A549 (cell line): ENCODE data around the gene CCDC70. TPM values are rescaled to one million over a fixed set of nuclear protein-coding genes. Genes with fewer than 3 reads are reported as not detected.

Experiments
- ATAC-seq, 2 experiments: fragments of 200-7000 bp in 1 of 2; fragments of >200 bp in 1 of 2; cut with Nextera tagmentation in 1 of 2; cut with Tn5 transposase in 1 of 2; 3 replicates each; pipeline versions ENCODE4 v1.8.0 to v1.9.1; 2018 to 2020; ENCODE audit warnings: mild to moderate bottlenecking in 1 of 2, moderate library complexity in 1 of 2
- CTCF ChIA-PET: fragments of 300-600 bp; sonication (Branson Sonifier 250); formaldehyde crosslinking; extraction: SDS; loops from one replicate; lab custom pipeline; 2021; ENCODE audit warnings: antibody characterized with exemption, inconsistent platforms; lab: Yijun Ruan, JAX
- POLR2A ChIA-PET: fragments of 350-600 bp; formaldehyde crosslinking; extraction: SDS; loops from one replicate; lab custom pipeline; 2021; ENCODE audit warnings: antibody characterized with exemption, inconsistent platforms; lab: Yijun Ruan, JAX
- DNase-seq, 2 experiments: peaks; one replicate each; pipeline versions ENCODE4 v3.0.0 to v3.0.0-alpha.2; 2011 to 2016; ENCODE audit warnings: low read depth in 1 of 2, low spot score in 1 of 2
- FAIRE-seq: peaks from 2 replicates; lab custom pipeline; 2011; peaks lifted over from hg19 to GRCh38; lab: Jason Lieb, UNC
- H3K27ac ChIP-seq, 2 experiments: fragments of >200 bp; sonication (Bioruptor Twin); formaldehyde crosslinking; 3 replicates each; pipeline ENCODE4 v1.5.1; 2016 to 2017
- H3K4me1 ChIP-seq: fragments of >200 bp; sonication (Bioruptor Twin); formaldehyde crosslinking; 3 replicates; pipeline ENCODE4 v1.6.1; 2016
- H3K4me2 ChIP-seq: fragments of >200 bp; sonication (Bioruptor Twin); formaldehyde crosslinking; 3 replicates; pipeline ENCODE4 v1.6.1; 2016
- H3K4me3 ChIP-seq: fragments of >200 bp; sonication (Bioruptor Twin); formaldehyde crosslinking; 3 replicates; pipeline ENCODE4 v1.5.1; 2016
- H3K9me3 ChIP-seq: fragments of >200 bp; sonication (Bioruptor Twin); formaldehyde crosslinking; 3 replicates; pipeline ENCODE4 v1.6.1; 2016
- BCL3 ChIP-seq: fragments of >200 bp; sonication (Bioruptor Twin); formaldehyde crosslinking; IDR thresholded peaks from 3 replicates; pipeline ENCODE4 v1.6.1; 2016
- BHLHE40 ChIP-seq: IDR thresholded peaks from 2 replicates; pipeline ENCODE4 v1.6.1; 2012; ENCODE audit warnings: low read depth, low read length, inconsistent platforms
- CBX8 ChIP-seq: fragments of 200-600 bp; sonication (generic); IDR thresholded peaks from 2 replicates; pipeline ENCODE4 v1.6.1; 2016
- CHD2 ChIP-seq: fragments of 150-350 bp; IDR thresholded peaks from 2 replicates; pipeline ENCODE4 v1.6.1; 2014; ENCODE audit warnings: low read length; ENCODE audit not compliant: partially characterized antibody
- CTCF ChIP-seq: fragments of >200 bp; sonication (Bioruptor Twin); formaldehyde crosslinking; IDR thresholded peaks from 3 replicates; pipeline ENCODE4 v1.5.1; 2016
- EHMT2 ChIP-seq: fragments of 200-600 bp; sonication (generic); IDR thresholded peaks from 2 replicates; pipeline ENCODE4 v1.6.1; 2016; ENCODE audit warnings: antibody characterized with exemption, low read depth, mild to moderate bottlenecking, moderate library complexity
- EP300 ChIP-seq, 2 experiments: fragments of >200 bp; sonication (Bioruptor Twin); formaldehyde crosslinking; IDR thresholded peaks; 2 replicates in 1 of 2; 3 replicates in 1 of 2; pipeline ENCODE4 v1.6.1; 2016 to 2017
- HDAC2 ChIP-seq: fragments of 200-600 bp; sonication (generic); IDR thresholded peaks from 2 replicates; pipeline ENCODE4 v1.6.1; 2016
- HES2 ChIP-seq: fragments of >200 bp; sonication (Bioruptor Twin); formaldehyde crosslinking; IDR thresholded peaks from 2 replicates; pipeline ENCODE4 v1.6.1; 2016
- HEYL ChIP-seq: fragments of 250-450 bp; sonication (Bioruptor Pico); IDR thresholded peaks from 2 replicates; pipeline ENCODE4 v1.8.0; 2021; ENCODE audit warnings: mild to moderate bottlenecking, moderate library complexity
- HOXB13 ChIP-seq: fragments of 250-450 bp; sonication (Bioruptor Pico); IDR thresholded peaks from 2 replicates; pipeline ENCODE4 v1.5.0; 2020; ENCODE audit warnings: low read depth, mild to moderate bottlenecking, moderate library complexity
- JUNB ChIP-seq: fragments of >200 bp; sonication (Bioruptor Twin); formaldehyde crosslinking; IDR thresholded peaks from 2 replicates; pipeline ENCODE4 v1.6.1; 2016
- MAZ ChIP-seq: fragments of 150-350 bp; IDR thresholded peaks from 2 replicates; pipeline ENCODE4 v1.6.1; 2014; ENCODE audit warnings: antibody characterized with exemption, low read depth, low read length, borderline replicate concordance
- NFE2L2 ChIP-seq: fragments of 150-350 bp; conservative IDR thresholded peaks from 2 replicates; pipeline ENCODE4 v1.6.1; 2014; ENCODE audit warnings: low read length
- NR3C1 ChIP-seq: fragments of >200 bp; sonication (Bioruptor Twin); formaldehyde crosslinking; IDR thresholded peaks from 3 replicates; pipeline ENCODE4 v1.6.1; 2017
- PHF8 ChIP-seq: fragments of 200-600 bp; sonication (generic); IDR thresholded peaks from 2 replicates; pipeline ENCODE4 v1.6.1; 2016; ENCODE audit warnings: low read depth, mild to moderate bottlenecking, antibody characterized with exemption, moderate library complexity, borderline replicate concordance
- POLR2A ChIP-seq: IDR thresholded peaks from 2 replicates; pipeline ENCODE4 v1.6.1; 2012; ENCODE audit warnings: mild to moderate bottlenecking, low read length
- POLR2AphosphoS2 ChIP-seq: conservative IDR thresholded peaks from 2 replicates; pipeline ENCODE4 v1.6.1; 2012; ENCODE audit warnings: low read length, improper control_type of control experiment, inconsistent platforms
- RARB ChIP-seq: fragments of 250-450 bp; sonication (Bioruptor Pico); IDR thresholded peaks from 2 replicates; pipeline ENCODE4 v1.8.0; 2021; ENCODE audit warnings: mild to moderate bottlenecking, moderate library complexity
- REST ChIP-seq: fragments of 200-600 bp; sonication (generic); IDR thresholded peaks from 2 replicates; pipeline ENCODE4 v1.6.1; 2016; ENCODE audit warnings: antibody characterized with exemption, mild to moderate bottlenecking, moderate library complexity
- RNF2 ChIP-seq: fragments of 200-600 bp; sonication (generic); IDR thresholded peaks from 2 replicates; pipeline ENCODE4 v1.6.1; 2016; ENCODE audit warnings: low read depth, mild to moderate bottlenecking, antibody characterized with exemption, moderate library complexity, borderline replicate concordance
- SMC3 ChIP-seq: fragments of >200 bp; sonication (Bioruptor Twin); formaldehyde crosslinking; IDR thresholded peaks from 3 replicates; pipeline ENCODE4 v1.6.1; 2018; ENCODE audit warnings: inconsistent platforms
- SREBF2 ChIP-seq: fragments of 450-650 bp; IDR thresholded peaks from 2 replicates; pipeline ENCODE4 v1.6.1; 2014; ENCODE audit warnings: mild to moderate bottlenecking, moderate library complexity
- TFCP2L1 ChIP-seq: fragments of 250-450 bp; sonication (Bioruptor Pico); IDR thresholded peaks from 2 replicates; pipeline ENCODE4 v1.5.0; 2021; ENCODE audit warnings: mild to moderate bottlenecking
- USF2 ChIP-seq: fragments of 450-650 bp; IDR thresholded peaks from 2 replicates; pipeline ENCODE4 v1.6.1; 2014; ENCODE audit warnings: antibody characterized with exemption
- ZC3H11A ChIP-seq: fragments of 450-650 bp; IDR thresholded peaks from 2 replicates; pipeline ENCODE4 v1.6.1; 2014; ENCODE audit warnings: antibody characterized with exemption, mild to moderate bottlenecking
- ZNF302 ChIP-seq: fragments of 250-450 bp; sonication (Bioruptor Pico); IDR thresholded peaks from 2 replicates; pipeline ENCODE4 v1.9.0; 2021; ENCODE audit warnings: inconsistent platforms, mild to moderate bottlenecking, moderate library complexity
- WGBS: methylation state at CpG from one replicate; pipeline ENCODE4 v1.1.6; 2017; ENCODE audit errors: missing lambda C conversion rate; 5-methylcytosine and 5-hydroxymethylcytosine counted together
- polyA plus RNA-seq, 4 experiments: library from polyadenylated mRNA; depleted of rRNA in 3 of 4; stranded (reverse); fragments of >200 nt; fragmentation: RNase III in 1 of 4; extraction: RNeasy Plus Mini Kit Qiagen cat#74134 plus additional on column Dnase treatment in 1 of 4; gene quantifications; 2 replicates in 3 of 4; 3 replicates in 1 of 4; pipeline ENCODE4 v1.2.3, GENCODE V29; 2011 to 2017

CCDC70 gene
- polyA plus RNA-seq, 2 of the 4 experiments (the other 2 are of a cell fraction): not detected

- H3K4me1 ChIP-seq: no peaks in the 10 kb centered on the region
- ATAC-seq (no peak), FAIRE-seq (no peak)
- no peak overlapping the region for H3K4me3 ChIP-seq
- CTCF ChIA-PET: interaction anchor here (0.7 kb wide), 1 partner anchor 15 kb away, joined by 3 read pairs; no protein-coding TSS in a partner anchor
- WGBS: 70% methylated on average over 1 of the region's 1 CpG
- no peak overlapping the region for H3K27ac ChIP-seq
- no peaks in the 10 kb centered on the region for H3K9me3 ChIP-seq
- no peak overlapping the region for H3K4me2 ChIP-seq
- TF ChIP-seq HEYL (CRISPR knock-in tag) (no peak), CTCF (no peak), USF2 (no peak), EP300 (IDR thresholded peaks at IDR 0.05) (no peak), ZC3H11A (no peak), HOXB13 (CRISPR knock-in tag) (no peak), NR3C1 (no peak), SREBF2 (no peak), NFE2L2 (no peak), BCL3 (no peak), HES2 (no peak), REST (no peak), ZNF302 (CRISPR knock-in tag) (no peak), JUNB (no peak), TFCP2L1 (no peak), POLR2AphosphoS2 (no peak), BHLHE40 (no peak), CBX8 (no peak), SMC3 (no peak), HDAC2 (no peak)
- TF ChIP-seq, all 56 proteins: peak for 0
- POLR2A ChIA-PET: no interaction called here
- no peak for DNase-seq
These were observed 19.5 kb downstream of the CCDC70 start for GRCh38 chr13:51881296-51881695.

GRCh38 chr13:51882570-51883225, 20.9 kb downstream of the CCDC70 start:
- CTCF ChIA-PET: interaction anchor here (1.0 to 1.7 kb wide), 2 partner anchors 13 to 245 kb away, joined by 3 to 4 read pairs; no protein-coding TSS in a partner anchor
- DNase-seq (no peak), FAIRE-seq (no peak), ATAC-seq (no peak)
- no peak overlapping the region for H3K4me3 ChIP-seq
- POLR2A ChIA-PET: no interaction called here
- no peak overlapping the region for H3K4me2 ChIP-seq
- H3K4me1 ChIP-seq: no peaks in the 10 kb centered on the region
- 59% methylated on average over 2 of the region's 6 CpGs for WGBS
- no peak overlapping the region for H3K27ac ChIP-seq
- H3K9me3 ChIP-seq: no peaks in the 10 kb centered on the region
- TF ChIP-seq CHD2 (no peak), MAZ (no peak), REST (no peak), SMC3 (no peak), POLR2A (no peak), CBX8 (no peak), RNF2 (no peak), HES2 (no peak), RARB (CRISPR knock-in tag) (no peak), EHMT2 (no peak), PHF8 (no peak), JUNB (no peak)
